DND-41 (cell line): ENCODE measurements around the gene RRP9.

ENCODE experiments used
- ATAC-seq: fragments of 200-7000 bp; cut with Tn5 transposase; 3 replicates; pipeline ENCODE4 v1.9.1; 2021; ENCODE audit warnings: low read depth; ENCODE audit not compliant: insufficient read depth
- DNase-seq: peaks from one replicate; pipeline ENCODE4 v3.0.0-alpha.2; 2020
- H2AFZ ChIP-seq: 2 replicates; pipeline ENCODE4 v1.6.0; 2012; ENCODE audit warnings: low read depth, low read length
- H3K27ac ChIP-seq: 2 replicates; pipeline ENCODE4 v1.5.1; 2012; ENCODE audit warnings: low read length, inconsistent platforms
- H3K27me3 ChIP-seq: fragments of 200-600 bp; sonication (generic); 2 replicates; pipeline ENCODE4 v1.6.0; 2012; ENCODE audit warnings: low read length, mild to moderate bottlenecking, inconsistent platforms; ENCODE audit not compliant: insufficient read depth, poor library complexity
- H3K36me3 ChIP-seq: 2 replicates; pipeline ENCODE4 v1.5.1; 2012; ENCODE audit warnings: low read length, inconsistent platforms; ENCODE audit not compliant: insufficient read depth
- H3K4me1 ChIP-seq: 2 replicates; pipeline ENCODE4 v1.5.1; 2012; ENCODE audit warnings: mild to moderate bottlenecking, low read length; ENCODE audit not compliant: insufficient read depth
- H3K4me2 ChIP-seq: 2 replicates; pipeline ENCODE4 v1.6.0; 2012; ENCODE audit warnings: mild to moderate bottlenecking, moderate library complexity, low read length, inconsistent platforms; ENCODE audit not compliant: insufficient read depth
- H3K4me3 ChIP-seq, 2 experiments: fragments of 200-600 bp in 1 of 2; shearing (Covaris generic) in 1 of 2; 2 replicates each; pipeline ENCODE4 v1.5.1; 2012 to 2016; ENCODE audit warnings: inconsistent platforms in 2 of 2, low read length in 2 of 2, mild to moderate bottlenecking in 2 of 2, low read depth in 1 of 2, moderate library complexity in 1 of 2
- H3K79me2 ChIP-seq: 2 replicates; pipeline ENCODE4 v1.6.0; 2012; ENCODE audit warnings: low read length, inconsistent platforms; ENCODE audit not compliant: insufficient read depth
- H3K9ac ChIP-seq: 2 replicates; pipeline ENCODE4 v1.6.0; 2012; ENCODE audit warnings: low read depth, mild to moderate bottlenecking, inconsistent platforms, low read length, moderate library complexity
- H3K9me3 ChIP-seq: 2 replicates; pipeline ENCODE4 v1.5.1; 2012; ENCODE audit warnings: low read length, moderate library complexity, mild to moderate bottlenecking, inconsistent platforms; ENCODE audit not compliant: insufficient read depth, severe bottlenecking
- H4K20me1 ChIP-seq: 2 replicates; pipeline ENCODE4 v1.6.0; 2012; ENCODE audit warnings: low read length; ENCODE audit not compliant: insufficient read depth
- EZH2 ChIP-seq: IDR thresholded peaks from 3 replicates; pipeline ENCODE4 v1.6.1; 2012; ENCODE audit warnings: borderline replicate concordance, low read depth, mild to moderate bottlenecking, moderate library complexity, low read length, inconsistent platforms; ENCODE audit not compliant: severe bottlenecking
- TF ChIP-seq, protein P1 (sequence below): IDR thresholded peaks from 2 replicates; pipeline ENCODE4 v1.5.1; 2012; ENCODE audit warnings: borderline replicate concordance, low read length, moderate library complexity, mild to moderate bottlenecking; ENCODE audit not compliant: poor library complexity, severe bottlenecking; ENCODE audit errors: extremely low read depth

RRP9 gene

GRCh38 chr3:51887620-51888019, 54.1 kb downstream of the RRP9 start:
- Histone ChIP-seq H3K27ac (no peak overlapping the region), H3K27me3 (peaks cover 3% of the 10 kb centered on the region), H2AFZ (no peak overlapping the region), H3K36me3 (no peaks in the 10 kb centered on the region), H3K79me2 (no peaks in the 10 kb centered on the region), H4K20me1 (no peaks in the 10 kb centered on the region), H3K4me2 (no peak overlapping the region), H3K9me3 (no peaks in the 10 kb centered on the region), H3K4me1 (peaks cover 16% of the 10 kb centered on the region), H3K4me3 (no peak overlapping the region), H3K9ac (no peak overlapping the region)
- no peak for DNase-seq
- ATAC-seq: no peak
- TF ChIP-seq, protein P1, sequence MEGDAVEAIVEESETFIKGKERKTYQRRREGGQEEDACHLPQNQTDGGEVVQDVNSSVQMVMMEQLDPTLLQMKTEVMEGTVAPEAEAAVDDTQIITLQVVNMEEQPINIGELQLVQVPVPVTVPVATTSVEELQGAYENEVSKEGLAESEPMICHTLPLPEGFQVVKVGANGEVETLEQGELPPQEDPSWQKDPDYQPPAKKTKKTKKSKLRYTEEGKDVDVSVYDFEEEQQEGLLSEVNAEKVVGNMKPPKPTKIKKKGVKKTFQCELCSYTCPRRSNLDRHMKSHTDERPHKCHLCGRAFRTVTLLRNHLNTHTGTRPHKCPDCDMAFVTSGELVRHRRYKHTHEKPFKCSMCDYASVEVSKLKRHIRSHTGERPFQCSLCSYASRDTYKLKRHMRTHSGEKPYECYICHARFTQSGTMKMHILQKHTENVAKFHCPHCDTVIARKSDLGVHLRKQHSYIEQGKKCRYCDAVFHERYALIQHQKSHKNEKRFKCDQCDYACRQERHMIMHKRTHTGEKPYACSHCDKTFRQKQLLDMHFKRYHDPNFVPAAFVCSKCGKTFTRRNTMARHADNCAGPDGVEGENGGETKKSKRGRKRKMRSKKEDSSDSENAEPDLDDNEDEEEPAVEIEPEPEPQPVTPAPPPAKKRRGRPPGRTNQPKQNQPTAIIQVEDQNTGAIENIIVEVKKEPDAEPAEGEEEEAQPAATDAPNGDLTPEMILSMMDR: no peak

- Histone ChIP-seq H3K9me3 (no peaks in the 10 kb centered on the region), H3K27me3 (peaks cover 7% of the 10 kb centered on the region), H4K20me1 (no peaks in the 10 kb centered on the region), H3K4me2 (no peak overlapping the region), H3K79me2 (no peaks in the 10 kb centered on the region), H3K4me3 (no peak overlapping the region), H3K36me3 (no peaks in the 10 kb centered on the region), H3K4me1 (peaks cover 6% of the 10 kb centered on the region), H3K9ac (no peak overlapping the region), H2AFZ (no peak overlapping the region), H3K27ac (no peak overlapping the region)
- ATAC-seq (no peak), DNase-seq (no peak)
- TF ChIP-seq, protein P1: no peak
- no peak for TF ChIP-seq EZH2
These were observed 55.3 kb downstream of the RRP9 start for GRCh38 chr3:51886447-51886846.
